Measurements from ENCODE around the gene MPPED2. TPM values are rescaled to one million over a fixed set of nuclear protein-coding genes. Genes with fewer than 3 reads are reported as not detected.

The MPPED2 gene
- total RNA-seq, 4 donors from 2014 or later = 1.4 to 17.9 (median 5.3) TPM

DNA sequence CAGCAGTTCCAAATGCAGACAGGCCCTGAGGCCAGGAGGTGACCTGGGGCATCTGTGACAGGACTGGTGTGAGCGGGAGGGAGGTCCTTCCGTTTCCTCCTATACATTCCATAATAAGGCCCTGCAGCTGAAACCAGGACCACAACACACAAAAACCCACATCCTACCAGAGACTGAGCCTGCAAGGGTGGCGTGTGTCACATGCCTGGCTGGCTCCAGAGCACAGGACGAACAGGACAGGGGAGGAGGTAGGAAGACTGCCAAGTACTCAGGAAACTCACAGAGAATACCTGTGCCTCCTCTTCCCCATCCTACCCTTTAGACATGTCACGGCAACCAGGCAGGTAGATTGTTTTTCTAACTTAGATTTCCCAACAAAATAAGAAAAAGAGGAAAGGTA is 159.4 kb downstream of the MPPED2 start:
- Histone ChIP-seq H3K4me1 (peaks cover 0 to 20% (median 0%) of the 10 kb centered on the region in 3 donors), H3K36me3 (no peaks in the 10 kb centered on the region), H3K27me3 (no peaks in the 10 kb centered on the region), H3K27ac (no peak overlapping the region), H3K4me3 (no peak overlapping the region), H3K9me3 (no peaks in the 10 kb centered on the region)
- TF ChIP-seq, protein P1, sequence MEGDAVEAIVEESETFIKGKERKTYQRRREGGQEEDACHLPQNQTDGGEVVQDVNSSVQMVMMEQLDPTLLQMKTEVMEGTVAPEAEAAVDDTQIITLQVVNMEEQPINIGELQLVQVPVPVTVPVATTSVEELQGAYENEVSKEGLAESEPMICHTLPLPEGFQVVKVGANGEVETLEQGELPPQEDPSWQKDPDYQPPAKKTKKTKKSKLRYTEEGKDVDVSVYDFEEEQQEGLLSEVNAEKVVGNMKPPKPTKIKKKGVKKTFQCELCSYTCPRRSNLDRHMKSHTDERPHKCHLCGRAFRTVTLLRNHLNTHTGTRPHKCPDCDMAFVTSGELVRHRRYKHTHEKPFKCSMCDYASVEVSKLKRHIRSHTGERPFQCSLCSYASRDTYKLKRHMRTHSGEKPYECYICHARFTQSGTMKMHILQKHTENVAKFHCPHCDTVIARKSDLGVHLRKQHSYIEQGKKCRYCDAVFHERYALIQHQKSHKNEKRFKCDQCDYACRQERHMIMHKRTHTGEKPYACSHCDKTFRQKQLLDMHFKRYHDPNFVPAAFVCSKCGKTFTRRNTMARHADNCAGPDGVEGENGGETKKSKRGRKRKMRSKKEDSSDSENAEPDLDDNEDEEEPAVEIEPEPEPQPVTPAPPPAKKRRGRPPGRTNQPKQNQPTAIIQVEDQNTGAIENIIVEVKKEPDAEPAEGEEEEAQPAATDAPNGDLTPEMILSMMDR (IDR thresholded peaks at IDR 0.05) = no peak
- TF ChIP-seq EP300 (IDR thresholded peaks at IDR 0.05) (no peak), POLR2A (IDR thresholded peaks at IDR 0.05) (no peak), POLR2AphosphoS5 (IDR thresholded peaks at IDR 0.05) (no peak)
- ATAC-seq = no peak
- 77 to 94% methylated on average over 2 to 5 of the region's 5 CpGs for WGBS, 2 donors (ENCODE audit: low coverage in 1 of 2)

DNA sequence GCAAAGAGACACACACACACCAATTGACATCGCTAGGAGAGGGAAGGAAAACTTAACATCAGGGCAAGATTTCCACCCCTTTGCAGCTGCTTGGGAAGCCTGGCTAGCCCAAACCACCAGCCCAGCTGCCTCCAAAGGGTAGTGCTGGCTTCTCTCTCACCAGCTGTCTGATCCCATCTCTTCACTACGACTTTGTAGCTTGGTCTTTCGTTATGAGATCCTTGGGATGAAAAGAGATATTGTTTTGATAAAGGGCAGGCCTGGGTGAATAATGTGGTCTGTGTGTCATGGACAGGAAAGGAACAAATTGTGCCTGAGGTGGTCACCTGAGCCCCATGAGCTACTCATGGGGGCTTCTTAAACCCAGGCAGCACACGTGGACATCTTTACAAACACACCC is 161.3 kb downstream of the MPPED2 start:
- H3K4me1 ChIP-seq = peaks cover 0 to 16% (median 0%) of the 10 kb centered on the region in 3 donors
- H3K27me3 ChIP-seq = no peaks in the 10 kb centered on the region
- no peak overlapping the region for H3K4me3 ChIP-seq
- no peaks in the 10 kb centered on the region for H3K36me3 ChIP-seq
- 53 to 60% methylated on average over 1 to 4 of the region's 4 CpGs for WGBS, 2 donors (ENCODE audit: low coverage in 1 of 2)
- H3K27ac ChIP-seq = no peak overlapping the region
- no peak for ATAC-seq
- H3K9me3 ChIP-seq = no peaks in the 10 kb centered on the region
- TF ChIP-seq POLR2A (IDR thresholded peaks at IDR 0.05) = no peak
- TF ChIP-seq POLR2AphosphoS5 (IDR thresholded peaks at IDR 0.05) = no peak
- TF ChIP-seq, protein P1 (IDR thresholded peaks at IDR 0.05) = no peak
- TF ChIP-seq EP300 (IDR thresholded peaks at IDR 0.05) = no peak

DNA sequence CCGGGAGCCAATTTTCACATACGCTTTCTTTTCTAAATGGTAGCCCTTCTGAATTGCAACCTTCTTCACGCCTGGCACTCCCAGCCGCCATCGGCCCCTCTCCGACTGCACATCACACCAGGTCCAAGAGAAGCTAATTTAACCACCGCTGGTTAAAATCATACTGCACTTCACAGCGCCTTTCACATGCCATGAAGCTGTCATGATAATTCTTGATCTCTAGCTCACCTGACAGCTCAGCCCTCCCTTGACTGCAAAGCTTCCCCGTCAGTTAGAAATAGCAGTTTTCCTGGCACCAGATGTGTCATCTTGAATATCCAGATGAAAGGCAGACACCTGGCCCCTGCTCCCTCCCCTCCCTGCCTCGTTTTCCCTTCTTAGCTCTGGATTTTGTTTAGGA is 161.8 kb downstream of the MPPED2 start:
- Histone ChIP-seq H3K4me1 (peaks cover 0 to 16% (median 0%) of the 10 kb centered on the region in 3 donors), H3K4me3 (no peak overlapping the region), H3K9me3 (no peaks in the 10 kb centered on the region), H3K36me3 (no peaks in the 10 kb centered on the region), H3K27me3 (no peaks in the 10 kb centered on the region), H3K27ac (no peak overlapping the region)
- 73 to 87% methylated on average over 9 to 10 of the region's 10 CpGs for WGBS, 2 donors (ENCODE audit: low coverage in 1 of 2)
- no peak for TF ChIP-seq EP300 (IDR thresholded peaks at IDR 0.05)
- no peak for TF ChIP-seq POLR2A (IDR thresholded peaks at IDR 0.05)
- TF ChIP-seq, protein P1 (IDR thresholded peaks at IDR 0.05) = no peak
- no peak for TF ChIP-seq POLR2AphosphoS5 (IDR thresholded peaks at IDR 0.05)
- ATAC-seq = no peak

DNA sequence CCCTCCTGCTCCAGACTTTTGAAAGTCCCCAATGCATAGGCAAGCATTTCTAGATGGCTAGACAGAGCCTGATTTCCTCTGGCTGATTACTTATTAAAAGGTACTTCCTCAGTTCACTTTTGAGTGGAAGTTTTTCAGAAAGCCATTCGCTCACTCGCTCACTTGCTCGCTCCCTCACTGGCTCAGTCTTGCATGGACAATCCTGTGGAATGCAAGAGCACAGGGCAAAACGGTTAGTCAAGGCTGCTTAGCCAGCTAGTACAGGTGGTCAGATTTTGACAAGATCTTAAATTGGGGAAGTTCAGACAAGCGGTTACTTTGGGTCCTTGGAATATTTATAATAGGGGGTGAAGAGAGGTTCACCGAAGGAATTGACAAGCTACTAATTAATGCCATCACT is 162.3 kb downstream of the MPPED2 start:
- no peak for ATAC-seq
- Histone ChIP-seq H3K4me3 (no peak overlapping the region), H3K36me3 (no peaks in the 10 kb centered on the region), H3K27ac (no peak overlapping the region), H3K9me3 (no peaks in the 10 kb centered on the region), H3K27me3 (no peaks in the 10 kb centered on the region), H3K4me1 (peaks cover 0 to 16% (median 0%) of the 10 kb centered on the region in 3 donors)
- WGBS, 2 donors (ENCODE audit: low coverage in 1 of 2) = 73 to 89% methylated on average over 3 to 6 of the region's 6 CpGs
- TF ChIP-seq, protein P1 (IDR thresholded peaks at IDR 0.05) = no peak
- TF ChIP-seq POLR2A (IDR thresholded peaks at IDR 0.05) (no peak), EP300 (IDR thresholded peaks at IDR 0.05) (no peak), POLR2AphosphoS5 (IDR thresholded peaks at IDR 0.05) (no peak)

DNA sequence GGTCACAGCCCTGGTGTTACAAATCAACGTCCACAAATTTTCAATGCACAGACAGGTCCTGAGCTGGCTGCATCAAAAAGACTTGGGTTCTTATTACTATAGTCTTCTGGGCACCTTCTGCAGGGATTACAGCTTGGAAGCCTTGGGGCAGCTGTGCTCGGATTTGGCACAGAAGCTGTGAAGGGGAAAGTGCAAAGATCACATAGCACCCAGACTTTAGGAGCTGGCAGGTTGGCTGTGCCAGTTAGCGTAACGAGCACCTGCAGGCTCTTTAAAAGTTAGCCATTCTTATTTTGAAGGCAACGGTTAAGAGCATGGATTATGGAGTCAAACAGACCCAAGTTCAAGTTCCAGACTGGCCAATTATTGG is 162.9 kb downstream of the MPPED2 start:
- TF ChIP-seq EP300 (IDR thresholded peaks at IDR 0.05) = no peak
- no peak for TF ChIP-seq POLR2A (IDR thresholded peaks at IDR 0.05)
- TF ChIP-seq, protein P1 (IDR thresholded peaks at IDR 0.05) = no peak
- TF ChIP-seq POLR2AphosphoS5 (IDR thresholded peaks at IDR 0.05) = no peak
- Histone ChIP-seq H3K4me3 (no peak overlapping the region), H3K4me1 (peaks cover 0 to 16% (median 0%) of the 10 kb centered on the region in 3 donors), H3K9me3 (no peaks in the 10 kb centered on the region), H3K27me3 (no peaks in the 10 kb centered on the region), H3K36me3 (no peaks in the 10 kb centered on the region), H3K27ac (no peak overlapping the region)
- no peak for ATAC-seq
- 57 to 81% methylated on average over 2 to 5 of the region's 5 CpGs for WGBS, 2 donors (ENCODE audit: low coverage in 1 of 2)
